BE2C (cell line): ENCODE data around the gene PODXL.

ENCODE experiments used
- DNase-seq: peaks from one replicate; pipeline ENCODE4 v3.0.0-alpha.2; 2020
- H3K27me3 ChIP-seq: fragments of 250-450 bp; sonication (Bioruptor Pico); 2 replicates; pipeline ENCODE4 v1.5.1; 2020; ENCODE audit warnings: mild to moderate bottlenecking
- H3K36me3 ChIP-seq: fragments of 250-450 bp; sonication (Bioruptor Pico); 2 replicates; pipeline ENCODE4 v1.5.1; 2020; ENCODE audit warnings: mild to moderate bottlenecking
- H3K4me1 ChIP-seq: fragments of 250-450 bp; sonication (Bioruptor Pico); 2 replicates; pipeline ENCODE4 v1.5.1; 2020
- H3K4me3 ChIP-seq: 2 replicates; pipeline ENCODE4 v1.5.1; 2011; ENCODE audit warnings: low read depth, low read length
- H3K9me3 ChIP-seq: fragments of 250-450 bp; sonication (Bioruptor Pico); 2 replicates; pipeline ENCODE4 v1.5.1; 2020
- TF ChIP-seq, protein P1 (sequence below): IDR thresholded peaks from 2 replicates; pipeline ENCODE4 v1.5.1; 2012; ENCODE audit warnings: mild to moderate bottlenecking, low read depth, low read length

Gene PODXL

DNA sequence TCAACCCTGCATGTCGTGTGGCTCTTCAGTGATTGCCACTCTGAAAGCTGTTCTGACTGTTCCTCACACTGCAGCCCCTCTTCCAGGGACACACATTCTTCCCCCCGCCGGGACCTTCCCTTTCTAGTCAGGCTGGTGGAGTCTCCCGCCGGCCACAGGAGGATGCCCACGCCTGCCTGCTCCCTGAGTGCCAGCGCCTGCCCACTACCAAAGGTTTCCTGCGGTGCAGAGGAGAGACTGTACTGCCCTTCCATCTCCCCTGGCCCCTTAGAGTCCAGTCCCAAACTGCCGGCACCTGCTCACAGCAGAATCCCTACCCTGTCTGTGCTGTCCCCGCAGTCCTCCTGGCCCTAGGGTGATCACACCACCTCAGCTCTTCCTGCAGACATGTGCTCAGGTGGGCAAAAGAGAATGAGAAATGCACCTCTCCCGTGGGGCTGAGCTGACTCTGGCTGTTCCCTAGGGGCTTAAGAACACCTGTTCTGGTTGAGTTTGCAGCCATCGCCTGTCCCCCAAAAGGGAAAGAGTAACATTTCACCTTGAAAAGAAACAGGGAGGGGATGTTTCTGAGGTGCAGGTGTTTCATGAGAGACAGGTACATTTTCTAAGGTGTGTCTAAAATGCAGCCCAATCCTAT lies 1.4 kb downstream of the PODXL start:
- TF ChIP-seq, protein P1, sequence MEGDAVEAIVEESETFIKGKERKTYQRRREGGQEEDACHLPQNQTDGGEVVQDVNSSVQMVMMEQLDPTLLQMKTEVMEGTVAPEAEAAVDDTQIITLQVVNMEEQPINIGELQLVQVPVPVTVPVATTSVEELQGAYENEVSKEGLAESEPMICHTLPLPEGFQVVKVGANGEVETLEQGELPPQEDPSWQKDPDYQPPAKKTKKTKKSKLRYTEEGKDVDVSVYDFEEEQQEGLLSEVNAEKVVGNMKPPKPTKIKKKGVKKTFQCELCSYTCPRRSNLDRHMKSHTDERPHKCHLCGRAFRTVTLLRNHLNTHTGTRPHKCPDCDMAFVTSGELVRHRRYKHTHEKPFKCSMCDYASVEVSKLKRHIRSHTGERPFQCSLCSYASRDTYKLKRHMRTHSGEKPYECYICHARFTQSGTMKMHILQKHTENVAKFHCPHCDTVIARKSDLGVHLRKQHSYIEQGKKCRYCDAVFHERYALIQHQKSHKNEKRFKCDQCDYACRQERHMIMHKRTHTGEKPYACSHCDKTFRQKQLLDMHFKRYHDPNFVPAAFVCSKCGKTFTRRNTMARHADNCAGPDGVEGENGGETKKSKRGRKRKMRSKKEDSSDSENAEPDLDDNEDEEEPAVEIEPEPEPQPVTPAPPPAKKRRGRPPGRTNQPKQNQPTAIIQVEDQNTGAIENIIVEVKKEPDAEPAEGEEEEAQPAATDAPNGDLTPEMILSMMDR = no peak
- Histone ChIP-seq H3K36me3 (no peaks in the 10 kb centered on the region), H3K27me3 (peaks cover 51% of the 10 kb centered on the region), H3K9me3 (no peaks in the 10 kb centered on the region), H3K4me3 (no peak overlapping the region), H3K4me1 (peaks cover 3% of the 10 kb centered on the region; the same call in 1 of the 2 replicates)
- DNase-seq = no peak

DNA sequence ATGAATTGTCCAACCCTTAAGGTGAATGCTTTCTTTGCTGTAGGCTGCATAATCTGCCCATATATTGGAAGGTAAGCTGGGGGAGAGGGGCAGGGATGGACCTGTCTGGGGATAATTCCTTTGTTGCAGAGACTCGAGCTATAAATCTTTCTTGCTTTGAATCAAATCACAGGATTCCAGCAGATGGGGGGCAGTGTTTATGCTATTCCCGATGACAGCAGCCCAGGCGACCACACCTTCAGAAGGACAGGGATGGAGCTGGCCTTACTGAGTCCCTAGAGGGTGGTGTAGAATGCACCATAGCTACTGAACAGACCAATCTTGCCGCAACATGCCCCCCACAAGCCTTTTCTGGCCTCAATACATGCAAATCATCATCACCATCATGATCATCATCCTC lies 2.5 kb downstream of the PODXL start:
- no peak for DNase-seq
- Histone ChIP-seq H3K36me3 (no peaks in the 10 kb centered on the region), H3K4me1 (peaks cover 3% of the 10 kb centered on the region; the same call in 1 of the 2 replicates), H3K9me3 (no peaks in the 10 kb centered on the region), H3K27me3 (peaks cover 51% of the 10 kb centered on the region), H3K4me3 (no peak overlapping the region)
- TF ChIP-seq, protein P1 = no peak

- no peaks in the 10 kb centered on the region for H3K9me3 ChIP-seq
- no peaks in the 10 kb centered on the region for H3K36me3 ChIP-seq
- H3K4me3 ChIP-seq = no peak overlapping the region
- no peak for DNase-seq
- peaks cover 33% of the 10 kb centered on the region for H3K27me3 ChIP-seq
- TF ChIP-seq, protein P1 = no peak
- H3K4me1 ChIP-seq = no peaks in the 10 kb centered on the region
These were observed 4.4 kb downstream of the PODXL start for GRCh38 chr7:131552053-131552452.

- H3K27me3 ChIP-seq = peaks cover 24% of the 10 kb centered on the region
- no peak overlapping the region for H3K4me3 ChIP-seq
- no peaks in the 10 kb centered on the region for H3K9me3 ChIP-seq
- no peak for DNase-seq
- H3K36me3 ChIP-seq = no peaks in the 10 kb centered on the region
- no peaks in the 10 kb centered on the region for H3K4me1 ChIP-seq
- TF ChIP-seq, protein P1 = no peak
These were observed 5.6 kb downstream of the PODXL start for GRCh38 chr7:131550846-131551245.

DNA sequence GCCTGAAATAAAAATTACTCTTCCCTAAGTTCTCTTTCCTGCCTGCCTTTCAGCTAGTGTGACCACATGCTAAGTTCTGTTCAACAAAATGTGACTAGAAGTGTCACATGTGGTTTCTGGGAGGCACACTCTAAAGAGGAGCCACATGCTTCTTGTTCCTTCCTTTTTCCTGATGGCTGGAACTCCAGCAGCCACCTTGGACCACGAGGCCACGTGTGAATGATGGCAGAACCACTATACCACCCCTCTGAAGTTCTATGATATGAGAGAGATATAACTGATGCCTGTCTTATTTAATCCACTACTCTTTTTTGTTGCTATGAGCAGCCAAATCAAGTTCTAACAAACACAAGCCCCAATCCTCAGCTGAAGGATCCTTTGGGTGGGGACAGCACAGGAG lies 8.1 kb downstream of the PODXL start:
- Histone ChIP-seq H3K4me1 (no peaks in the 10 kb centered on the region; the same call in 1 of the 2 replicates), H3K27me3 (no peaks in the 10 kb centered on the region; the same call in 1 of the 2 replicates), H3K36me3 (no peaks in the 10 kb centered on the region), H3K4me3 (no peak overlapping the region), H3K9me3 (no peaks in the 10 kb centered on the region)
- no peak for DNase-seq
- TF ChIP-seq, protein P1 = no peak

DNA sequence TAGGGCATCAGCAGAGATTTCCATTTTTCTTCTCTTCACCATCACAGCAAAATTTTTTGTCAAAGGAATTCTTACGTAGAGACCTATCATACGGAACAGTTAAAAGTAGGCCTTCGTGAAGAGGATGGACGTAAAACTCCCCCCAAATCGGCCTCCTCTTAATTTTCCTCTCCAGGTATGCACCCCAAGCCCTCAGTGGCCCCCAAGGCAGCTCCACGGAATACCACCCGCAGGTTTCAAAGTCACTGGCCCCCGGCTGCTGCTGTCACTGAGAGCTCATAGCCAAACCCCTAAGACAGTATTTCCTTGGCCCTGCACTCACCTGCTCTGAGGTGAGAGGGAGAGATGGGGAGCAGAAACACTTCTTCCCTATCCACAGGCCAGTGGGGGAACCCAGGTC lies 8.8 kb downstream of the PODXL start:
- no peaks in the 10 kb centered on the region for H3K36me3 ChIP-seq
- H3K9me3 ChIP-seq = no peaks in the 10 kb centered on the region
- H3K4me1 ChIP-seq = no peaks in the 10 kb centered on the region; the same call in 1 of the 2 replicates
- H3K27me3 ChIP-seq = no peaks in the 10 kb centered on the region; the same call in 1 of the 2 replicates
- TF ChIP-seq, protein P1 = no peak
- no peak for DNase-seq
- no peak overlapping the region for H3K4me3 ChIP-seq
